ENCODE measurements around the gene DPY19L1. TPM values are rescaled to one million over a fixed set of nuclear protein-coding genes. Genes with fewer than 3 reads are reported as not detected.

The DPY19L1 gene
- total and polyA plus RNA-seq, 2 donors, result 5.5 to 10.8 TPM

Other genes with a start within 250 kb of the DPY19L1 start
- gene TBX20, start 216.6 kb upstream of the DPY19L1 start, total RNA-seq, result 0.09 TPM
- gene TBX20, start 216.6 kb upstream of the DPY19L1 start, polyA plus RNA-seq, result not detected